Left cardiac atrium (tissue), 4 donors: ENCODE results near the gene DHRS3. TPM values are rescaled to one million over a fixed set of nuclear protein-coding genes. Genes with fewer than 3 reads are reported as not detected.

ENCODE experiments used
- ATAC-seq, 2 donors: fragments of 200-7000 bp; cut with Tn5 transposase; one replicate each; pipeline ENCODE4 v1.9.1; 2020; ENCODE audit warnings: mild to moderate bottlenecking in 2 of 2, moderate library complexity in 2 of 2
- DNase-seq: peaks from one replicate; pipeline ENCODE4 v3.0.0-alpha.2; 2020
- intact Hi-C, 2 donors: fragments of 100-400 bp; cut with DNase I; formaldehyde crosslinking; loops; one replicate each; pipeline versions ENCODE4 v1.14.1 to v1.15.1; 2022 to 2023
- total RNA-seq, 2 donors: library from RNA; stranded (reverse); fragmentation: NEBNext Ultra II Directional; extraction: Animal tissue kit (Norgen Biotek cat#: 25700); gene quantifications; one replicate each; pipeline ENCODE4 v1.2.1, GENCODE V29; 2021
- donor health status: DM: no; HTN: yes; CAD: no.
- donor health status: DM: no; HTN: yes; CAD: no; lungs with severe emphysema.
- donor health status: DM: yes; HTN: yes; CAD: no.
- donor health status: Dilated cardiomyopathy.

The DHRS3 gene
- total RNA-seq, 2 donors from 2014 or later: 74.3 to 106 TPM

- ATAC-seq: no peak
- DNase-seq: no peak
- intact Hi-C loops: loop anchor here in 1 of 2 donors (10.0 kb wide), 1 partner anchor 306 kb away; no protein-coding TSS in a partner anchor
Observed at GRCh38 chr1:12620488-12620865, 2.5 kb upstream of the DHRS3 start.

- ATAC-seq (peak; percentile 51 to 57), DNase-seq (peak; percentile 89)
- intact Hi-C loops: loop anchor here (2.0 to 10.0 kb wide), 5 partner anchors 143 to 305 kb away; no protein-coding TSS in a partner anchor
Observed at GRCh38 chr1:12619792-12620487, 1.9 kb upstream of the DHRS3 start.

GRCh38 chr1:12618965-12619791, 1.2 kb upstream of the DHRS3 start:
- DNase-seq: peak; percentile 83
- ATAC-seq: peak; percentile 42 to 72
- intact Hi-C loops: loop anchor here (2.0 to 5.0 kb wide), 4 partner anchors 142 to 212 kb away; no protein-coding TSS in a partner anchor

GRCh38 chr1:12618661-12618964, 603 bp upstream of the DHRS3 start:
- ATAC-seq (no peak), DNase-seq (no peak)
- intact Hi-C loops: loop anchor here (2.0 to 5.0 kb wide), 4 partner anchors 141 to 212 kb away; no protein-coding TSS in a partner anchor

- no peak for DNase-seq
- intact Hi-C loops: loop anchor here (2.0 to 5.0 kb wide), 4 partner anchors 21 to 210 kb away; no protein-coding TSS in a partner anchor
- ATAC-seq: no peak
Observed at GRCh38 chr1:12617511-12617900, 504 bp downstream of the DHRS3 start.

- peak in 1 of 2 donors; percentile 12 for ATAC-seq
- intact Hi-C loops: loop anchor here (2.0 to 5.0 kb wide), 4 partner anchors 20 to 210 kb away; no protein-coding TSS in a partner anchor
- DNase-seq: peak; percentile 52
Observed at GRCh38 chr1:12616709-12617373, 1.2 kb downstream of the DHRS3 start.

- peak; percentile 83 for DNase-seq
- peak; percentile 32 to 65 for ATAC-seq
- intact Hi-C loops: loop anchor here (2.0 to 5.0 kb wide), 4 partner anchors 19 to 209 kb away; no protein-coding TSS in a partner anchor
Observed at GRCh38 chr1:12615865-12616708, 1.9 kb downstream of the DHRS3 start.

- ATAC-seq (no peak), DNase-seq (no peak)
- intact Hi-C loops: loop anchor here (5.0 kb wide), 3 partner anchors 138 to 208 kb away; no protein-coding TSS in a partner anchor
Observed at GRCh38 chr1:12615159-12615864, 2.7 kb downstream of the DHRS3 start.

- DNase-seq: no peak
- intact Hi-C loops: loop anchor here (5.0 kb wide), 3 partner anchors 137 to 207 kb away; no protein-coding TSS in a partner anchor
- no peak for ATAC-seq
Observed at GRCh38 chr1:12614402-12615158, 3.4 kb downstream of the DHRS3 start.

GRCh38 chr1:12613180-12613579, 4.8 kb downstream of the DHRS3 start:
- intact Hi-C loops: no loop called here
- DNase-seq (no peak), ATAC-seq (no peak)

GRCh38 chr1:12610941-12611340, 7.1 kb downstream of the DHRS3 start:
- intact Hi-C loops: no loop called here
- ATAC-seq (no peak), DNase-seq (no peak)

GRCh38 chr1:12610305-12610935, 7.6 kb downstream of the DHRS3 start:
- DNase-seq: no peak
- intact Hi-C loops: no loop called here
- no peak for ATAC-seq

GRCh38 chr1:12609469-12610003, 8.5 kb downstream of the DHRS3 start:
- ATAC-seq (no peak), DNase-seq (no peak)
- intact Hi-C loops: no loop called here

GRCh38 chr1:12608311-12608957, 9.6 kb downstream of the DHRS3 start:
- intact Hi-C loops: no loop called here
- ATAC-seq (no peak), DNase-seq (no peak)

- intact Hi-C loops: no loop called here
- no peak for ATAC-seq
- no peak for DNase-seq
Observed at GRCh38 chr1:12607263-12607662, 10.7 kb downstream of the DHRS3 start.

- intact Hi-C loops: no loop called here
Observed at GRCh38 chr1:12604986-12605385, 13.0 kb downstream of the DHRS3 start.

More at GRCh38 chr1:12604986-12605385, 13.0 kb downstream of the DHRS3 start:
- DNase-seq (no peak), ATAC-seq (no peak)
